Measurements from ENCODE around the gene PARVB.

Gene PARVB

GRCh38 chr22:44220727-44221680 is 196.9 kb downstream of the PARVB start:
- no peak for TF ChIP-seq CTCF (IDR thresholded peaks at IDR 0.05; ENCODE audit: insufficient read depth, low read depth, low read length, missing control alignments)
- H3K4me3 ChIP-seq (ENCODE audit: low read depth, low read length), result no peak overlapping the region
- no peak for DNase-seq (ENCODE audit: low read depth)

- H3K4me3 ChIP-seq (ENCODE audit: low read depth, low read length), result no peak overlapping the region
- peak; percentile 37 for DNase-seq (ENCODE audit: low read depth)
- no peak for TF ChIP-seq CTCF (IDR thresholded peaks at IDR 0.05; ENCODE audit: insufficient read depth, low read depth, low read length, missing control alignments)
Measured at GRCh38 chr22:44221710-44222475, 197.8 kb downstream of the PARVB start.

All from GM12865 (cell line).